ENCODE measurements around the gene ATMIN. TPM values are rescaled to one million over a fixed set of nuclear protein-coding genes. Genes with fewer than 3 reads are reported as not detected.
A peak's percentile ranks its signal among the peaks of the same experiment; 100 is the strongest.

The ATMIN gene
- total RNA-seq, 1 experiment from 2014 or later, result 66.6 TPM

GRCh38 chr16:81035975-81036750, 521 bp downstream of the ATMIN start:
- Mint-ChIP-seq H3K4me3 (peak overlapping the region; percentile 82 to 88), H3K27ac (peak overlapping the region in 1 of 3 experiments; percentile 81; a peak in 1 of 7 replicates), H3K36me3 (ENCODE audit: insufficient read depth in 1 of 3, low read depth in 3 of 3) (peaks cover 17 to 47% (median 41%) of the 10 kb centered on the region in 3 experiments), H3K4me1 (peaks cover 21 to 22% of the 10 kb centered on the region in 2 experiments), H3K27me3 (ENCODE audit: low read depth) (no peaks in the 10 kb centered on the region), H3K9me3 (peaks cover 8 to 10% of the 10 kb centered on the region in 2 experiments)
- H2BK12ac ChIP-seq (ENCODE audit: insufficient read length, low read depth, low read length), result no peak overlapping the region
- H3K18ac ChIP-seq (ENCODE audit: insufficient read length, low read depth, low read length), result peak overlapping the region; percentile 92
- no peak overlapping the region for H2AFZ ChIP-seq (ENCODE audit: low read length)
- no peak overlapping the region for H4K8ac ChIP-seq (replicated peaks; ENCODE audit: insufficient read length, low read depth, low read length)
- no peaks in the 10 kb centered on the region for H4K20me1 ChIP-seq (ENCODE audit: control insufficient read depth, insufficient read depth, insufficient read length)
- H2BK5ac ChIP-seq (ENCODE audit: insufficient read length, low read length), result no peak overlapping the region
- peak overlapping the region; percentile 83 for H3K9ac ChIP-seq (ENCODE audit: extremely low read depth, insufficient read length, low read length)
- H3K27me3 ChIP-seq (ENCODE audit: insufficient read depth, low read length), result no peaks in the 10 kb centered on the region
- H4K5ac ChIP-seq (ENCODE audit: insufficient read length, low read depth, low read length), result no peak overlapping the region
- no peak overlapping the region for H3K56ac ChIP-seq (ENCODE audit: insufficient read length, low read depth, low read length)
- H2AK5ac ChIP-seq (ENCODE audit: insufficient read length, low read length), result no peak overlapping the region
- TF ChIP-seq, protein P1, sequence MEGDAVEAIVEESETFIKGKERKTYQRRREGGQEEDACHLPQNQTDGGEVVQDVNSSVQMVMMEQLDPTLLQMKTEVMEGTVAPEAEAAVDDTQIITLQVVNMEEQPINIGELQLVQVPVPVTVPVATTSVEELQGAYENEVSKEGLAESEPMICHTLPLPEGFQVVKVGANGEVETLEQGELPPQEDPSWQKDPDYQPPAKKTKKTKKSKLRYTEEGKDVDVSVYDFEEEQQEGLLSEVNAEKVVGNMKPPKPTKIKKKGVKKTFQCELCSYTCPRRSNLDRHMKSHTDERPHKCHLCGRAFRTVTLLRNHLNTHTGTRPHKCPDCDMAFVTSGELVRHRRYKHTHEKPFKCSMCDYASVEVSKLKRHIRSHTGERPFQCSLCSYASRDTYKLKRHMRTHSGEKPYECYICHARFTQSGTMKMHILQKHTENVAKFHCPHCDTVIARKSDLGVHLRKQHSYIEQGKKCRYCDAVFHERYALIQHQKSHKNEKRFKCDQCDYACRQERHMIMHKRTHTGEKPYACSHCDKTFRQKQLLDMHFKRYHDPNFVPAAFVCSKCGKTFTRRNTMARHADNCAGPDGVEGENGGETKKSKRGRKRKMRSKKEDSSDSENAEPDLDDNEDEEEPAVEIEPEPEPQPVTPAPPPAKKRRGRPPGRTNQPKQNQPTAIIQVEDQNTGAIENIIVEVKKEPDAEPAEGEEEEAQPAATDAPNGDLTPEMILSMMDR (conservative IDR thresholded peaks at IDR 0.05), result no peak
- DNase-seq, result peak; percentile 42
- no peak overlapping the region for H3K27ac ChIP-seq (ENCODE audit: insufficient read length, low read depth, low read length)
- peaks cover 7% of the 10 kb centered on the region for H3K23me2 ChIP-seq (ENCODE audit: insufficient read length, low read depth, low read length, poor library complexity, severe bottlenecking)
- no peak overlapping the region for H3K4ac ChIP-seq (ENCODE audit: low read depth, low read length)
- 0 out of 2 replicates have a peak, but pooled peaks cover 5% of the 10 kb centered on the region for H3K4me1 ChIP-seq (ENCODE audit: insufficient read depth, low read length)
- no peak overlapping the region for H2BK20ac ChIP-seq (ENCODE audit: low read depth, low read length, poor library complexity, severe bottlenecking)
- H4K91ac ChIP-seq (ENCODE audit: insufficient read length, low read depth, low read length), result no peak overlapping the region
- no peaks in the 10 kb centered on the region for H3K9me3 ChIP-seq (ENCODE audit: control insufficient read depth, low read depth, low read length)
- H3K4me2 ChIP-seq (ENCODE audit: insufficient read depth, insufficient read length, low read length), result peak overlapping the region; percentile 96
- no CpG with 5 or more reads among the region's 80 CpGs for WGBS (ENCODE audit: extremely low coverage, insufficient read length, low lambda C conversion rate)
- H3T11ph ChIP-seq (ENCODE audit: low read length), result no peak overlapping the region
- H3K14ac ChIP-seq (ENCODE audit: insufficient read depth, low read length), result peak overlapping the region; percentile 96
- H3K79me1 ChIP-seq (ENCODE audit: insufficient read depth, low read depth, low read length, poor library complexity, severe bottlenecking), result peaks cover 3% of the 10 kb centered on the region
- no peak overlapping the region for H2BK120ac ChIP-seq (ENCODE audit: low read depth, low read length, poor library complexity, severe bottlenecking)
- H3K79me2 ChIP-seq (ENCODE audit: insufficient read depth, low read length), result peaks cover 8% of the 10 kb centered on the region; the same call in 1 of the 2 replicates
- no peak overlapping the region for H3K23ac ChIP-seq (ENCODE audit: insufficient read length, low read depth, low read length)
- no peak overlapping the region for H2BK15ac ChIP-seq (ENCODE audit: low read depth, low read length)

All from H9 (cell line).